GM12892 (cell line): Measurements from ENCODE around the gene FOXB1.
A peak's percentile ranks its signal among the peaks of the same experiment; 100 is the strongest.

Experiments used
- DNase-seq: peaks from one replicate; pipeline ENCODE4 v3.0.0; 2011; ENCODE audit not compliant: insufficient read length
- FAIRE-seq: peaks from 2 replicates; lab custom pipeline; 2011; peaks lifted over from hg19 to GRCh38; lab: Jason Lieb, UNC
- POLR2A ChIP-seq: IDR thresholded peaks from 2 replicates; pipeline ENCODE4 v1.6.1; 2011; ENCODE audit warnings: low read depth, low read length, control low read depth
- POLR2AphosphoS5 ChIP-seq: IDR thresholded peaks from 2 replicates; pipeline ENCODE4 v1.6.1; 2011; ENCODE audit warnings: low read depth, low read length, control low read depth
- TAF1 ChIP-seq: IDR thresholded peaks from 2 replicates; pipeline ENCODE4 v1.6.1; 2011; ENCODE audit warnings: low read depth, mild to moderate bottlenecking, control low read depth, low read length, borderline replicate concordance

The FOXB1 gene

DNA sequence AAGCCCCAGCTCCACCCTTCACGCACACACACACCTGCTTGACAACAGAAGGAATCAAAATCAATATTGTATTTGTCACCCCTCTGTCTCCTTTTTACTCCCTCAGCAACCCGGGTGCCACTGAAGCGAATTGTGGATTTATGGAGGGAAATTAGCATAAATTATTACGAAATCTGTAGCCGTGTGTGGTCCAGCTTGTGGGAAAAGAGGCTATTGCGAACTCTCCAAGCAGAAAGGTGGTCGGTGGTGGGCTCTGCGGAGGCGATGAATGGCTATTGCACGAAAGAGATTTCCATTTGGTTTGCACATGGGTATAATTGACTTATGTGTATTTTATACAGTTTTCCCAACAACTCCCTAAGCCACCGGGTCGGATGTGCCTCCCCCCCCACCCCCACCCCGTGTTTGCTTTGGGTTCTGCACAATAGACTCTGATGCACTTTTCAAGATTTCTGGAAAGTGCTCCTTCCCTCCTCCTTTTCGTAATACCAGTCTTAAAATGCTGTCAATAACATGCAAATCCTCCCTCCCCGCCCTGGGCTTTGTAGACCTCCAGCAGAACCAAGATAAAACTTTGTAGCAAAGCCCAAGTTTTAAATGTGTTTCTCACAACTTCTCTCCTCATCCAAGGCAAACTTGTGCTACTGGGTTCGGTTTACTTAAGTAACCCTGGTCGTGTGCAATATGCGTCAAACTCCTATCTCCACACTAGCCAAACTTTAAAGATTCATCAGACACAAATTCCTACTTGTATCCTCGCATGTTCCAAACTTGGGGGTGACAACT, 3.1 kb upstream of the FOXB1 start:
- TF ChIP-seq TAF1 = no peak
- TF ChIP-seq POLR2AphosphoS5 = no peak
- TF ChIP-seq POLR2A = no peak
- FAIRE-seq (no peak), DNase-seq (no peak)

DNA sequence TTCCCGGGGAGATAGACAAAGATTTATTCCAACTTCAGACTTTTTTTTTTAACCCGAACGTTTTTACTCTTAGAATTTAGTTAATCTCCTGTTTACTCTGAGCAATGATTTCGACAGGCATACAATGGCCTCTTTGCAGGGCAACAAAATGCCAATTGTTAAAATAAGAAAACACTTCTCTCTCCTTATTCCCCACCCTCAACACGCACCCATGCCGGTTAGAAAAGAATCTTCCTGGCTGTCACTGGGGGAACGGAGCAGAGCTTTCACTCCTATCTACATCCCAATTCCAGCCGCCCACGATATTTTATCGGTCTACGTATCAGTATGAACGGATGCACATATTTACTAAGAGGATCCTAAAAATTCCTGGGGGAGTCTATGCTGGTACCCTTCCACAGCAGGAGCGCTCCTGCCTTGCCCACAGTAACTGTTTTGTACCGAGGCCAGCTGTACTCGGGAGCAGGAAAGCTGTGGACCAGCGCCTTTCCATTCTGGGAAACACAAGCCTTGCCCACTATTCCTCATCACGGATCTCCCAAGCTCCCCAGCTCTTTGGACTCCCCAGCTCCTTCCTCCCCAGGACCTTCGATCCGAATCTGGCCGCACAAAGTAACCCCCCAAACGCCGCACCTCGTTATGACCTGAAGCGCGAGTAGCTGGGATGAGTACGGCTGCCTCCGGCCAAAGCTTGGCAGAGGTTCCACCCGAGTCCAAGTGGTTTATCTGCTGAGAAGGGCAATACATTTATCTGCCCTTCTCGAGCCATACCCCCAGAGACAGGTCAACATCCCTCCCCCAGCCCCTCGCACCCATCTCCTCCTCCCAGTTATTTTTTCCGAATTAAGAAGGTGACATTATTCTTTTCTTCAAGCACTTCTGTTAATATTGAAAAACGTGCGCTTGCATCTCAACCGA, 2.2 kb upstream of the FOXB1 start:
- FAIRE-seq (no peak), DNase-seq (no peak)
- no peak for TF ChIP-seq POLR2A
- TF ChIP-seq TAF1 = no peak
- no peak for TF ChIP-seq POLR2AphosphoS5

DNA sequence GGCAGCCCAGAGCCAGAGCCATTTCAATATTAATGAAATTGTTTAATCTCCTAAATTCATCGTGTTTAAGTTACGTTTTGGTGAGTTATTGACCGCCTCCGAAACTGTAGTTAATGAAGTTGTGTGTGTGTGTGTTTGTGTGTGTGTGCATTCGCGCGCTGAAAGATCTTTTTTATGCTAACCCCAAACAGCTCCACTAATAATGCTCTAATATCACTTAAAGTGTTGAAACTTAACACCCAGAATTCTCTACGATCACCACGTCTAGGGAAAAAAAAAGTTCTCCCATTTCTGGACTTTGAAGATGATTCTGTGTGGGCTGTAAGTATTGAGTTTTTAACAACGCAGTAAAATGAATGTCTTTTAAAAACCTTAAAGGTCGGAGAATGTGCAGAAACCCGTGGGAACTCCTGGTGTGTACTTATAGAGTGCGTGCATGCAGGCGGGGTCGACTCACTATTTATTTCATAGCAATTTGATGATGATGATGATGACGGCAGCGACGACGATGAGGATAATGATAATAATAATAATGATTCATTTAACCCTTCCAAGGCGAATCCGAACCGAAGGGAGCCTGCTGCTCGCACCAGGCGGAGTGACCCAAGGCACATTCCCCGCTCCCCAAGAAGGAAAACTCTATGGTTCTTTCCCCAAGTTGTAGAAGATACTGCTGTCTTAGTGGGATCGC, 1.4 kb upstream of the FOXB1 start:
- DNase-seq (no peak), FAIRE-seq (no peak)
- TF ChIP-seq POLR2AphosphoS5 = no peak
- TF ChIP-seq POLR2A = no peak
- no peak for TF ChIP-seq TAF1

DNA sequence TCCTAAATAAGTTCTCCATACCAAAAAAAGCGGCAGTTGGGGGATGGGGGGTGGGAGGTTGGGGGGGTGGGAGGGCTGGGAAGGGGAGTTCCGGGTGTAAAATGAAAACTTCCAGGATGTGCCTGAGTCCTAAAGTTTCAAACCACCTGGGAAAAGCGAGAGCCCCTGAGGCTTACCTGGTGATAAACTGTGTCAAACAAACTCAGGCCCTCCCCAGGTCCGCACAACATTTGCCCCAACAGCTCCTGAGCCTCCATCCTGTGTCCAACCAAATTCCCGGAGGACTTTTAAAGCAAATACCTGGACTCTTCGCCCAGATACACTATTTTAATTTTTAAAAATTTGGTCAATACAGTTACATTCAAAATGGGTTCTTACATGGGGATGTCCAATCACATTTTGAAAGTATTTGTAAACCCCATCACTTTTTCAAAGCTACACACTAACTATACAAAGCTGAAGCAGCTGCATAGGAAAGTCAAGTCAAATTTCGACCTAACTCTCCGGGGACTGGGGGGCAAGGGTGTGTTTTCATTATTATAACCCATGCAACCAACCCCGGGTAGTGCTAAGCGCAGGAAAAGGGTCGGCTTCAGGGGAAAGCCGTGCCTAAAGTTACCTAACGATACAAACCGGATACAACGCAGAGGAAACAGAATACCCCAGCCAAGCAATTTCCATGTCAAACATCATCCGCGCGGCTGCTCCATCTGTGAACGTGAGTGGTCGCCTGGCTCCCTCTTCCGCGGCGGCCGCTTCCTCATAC, 685 bp upstream of the FOXB1 start:
- FAIRE-seq = no peak
- TF ChIP-seq POLR2AphosphoS5 = no peak
- no peak for TF ChIP-seq TAF1
- no peak for DNase-seq

DNA sequence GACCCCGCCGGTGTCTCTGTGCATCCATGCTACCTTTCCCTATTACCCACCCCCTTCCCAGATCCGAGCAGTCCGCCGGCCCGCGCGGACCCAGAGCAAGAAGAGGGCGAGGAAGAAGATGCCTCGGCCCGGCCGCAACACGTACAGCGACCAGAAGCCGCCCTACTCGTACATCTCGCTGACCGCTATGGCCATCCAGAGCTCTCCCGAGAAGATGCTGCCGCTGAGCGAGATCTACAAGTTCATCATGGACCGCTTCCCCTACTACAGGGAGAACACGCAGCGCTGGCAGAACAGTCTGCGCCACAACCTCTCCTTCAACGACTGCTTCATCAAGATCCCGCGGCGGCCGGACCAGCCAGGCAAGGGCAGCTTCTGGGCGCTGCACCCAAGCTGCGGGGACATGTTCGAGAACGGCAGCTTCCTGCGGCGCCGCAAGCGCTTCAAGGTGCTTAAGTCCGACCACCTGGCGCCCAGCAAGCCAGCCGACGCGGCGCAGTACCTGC, 788 bp downstream of the FOXB1 start:
- DNase-seq = no peak
- no peak for FAIRE-seq
- TF ChIP-seq POLR2A = no peak
- no peak for TF ChIP-seq TAF1
- TF ChIP-seq POLR2AphosphoS5 = no peak

DNA sequence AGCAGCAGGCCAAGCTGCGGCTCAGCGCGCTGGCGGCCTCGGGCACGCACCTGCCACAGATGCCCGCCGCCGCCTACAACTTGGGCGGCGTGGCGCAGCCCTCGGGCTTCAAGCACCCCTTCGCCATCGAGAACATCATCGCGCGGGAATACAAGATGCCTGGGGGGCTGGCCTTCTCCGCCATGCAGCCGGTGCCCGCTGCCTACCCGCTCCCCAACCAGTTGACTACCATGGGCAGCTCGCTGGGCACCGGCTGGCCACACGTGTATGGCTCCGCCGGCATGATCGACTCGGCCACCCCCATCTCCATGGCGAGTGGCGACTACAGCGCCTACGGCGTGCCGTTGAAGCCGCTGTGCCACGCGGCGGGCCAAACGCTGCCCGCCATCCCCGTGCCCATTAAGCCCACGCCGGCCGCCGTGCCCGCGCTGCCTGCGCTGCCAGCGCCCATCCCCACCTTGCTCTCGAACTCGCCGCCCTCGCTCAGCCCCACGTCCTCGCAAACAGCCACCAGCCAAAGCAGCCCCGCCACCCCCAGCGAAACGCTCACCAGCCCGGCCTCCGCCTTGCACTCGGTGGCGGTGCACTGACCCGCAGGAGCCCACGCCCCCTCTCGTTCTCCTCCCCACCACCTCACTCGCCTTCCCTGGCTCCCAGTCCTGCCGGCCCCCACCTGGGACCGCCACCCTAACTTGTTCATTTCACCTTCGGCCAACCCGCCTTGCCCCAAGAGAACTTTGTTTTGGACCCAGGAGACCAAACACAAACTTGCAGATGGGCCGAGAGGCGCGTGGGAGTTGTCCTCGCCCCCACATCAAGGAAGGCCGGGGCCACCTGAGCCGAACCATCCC, 1.5 kb downstream of the FOXB1 start:
- FAIRE-seq = no peak
- no peak for TF ChIP-seq POLR2A
- no peak for TF ChIP-seq POLR2AphosphoS5
- no peak for TF ChIP-seq TAF1
- DNase-seq = no peak

DNA sequence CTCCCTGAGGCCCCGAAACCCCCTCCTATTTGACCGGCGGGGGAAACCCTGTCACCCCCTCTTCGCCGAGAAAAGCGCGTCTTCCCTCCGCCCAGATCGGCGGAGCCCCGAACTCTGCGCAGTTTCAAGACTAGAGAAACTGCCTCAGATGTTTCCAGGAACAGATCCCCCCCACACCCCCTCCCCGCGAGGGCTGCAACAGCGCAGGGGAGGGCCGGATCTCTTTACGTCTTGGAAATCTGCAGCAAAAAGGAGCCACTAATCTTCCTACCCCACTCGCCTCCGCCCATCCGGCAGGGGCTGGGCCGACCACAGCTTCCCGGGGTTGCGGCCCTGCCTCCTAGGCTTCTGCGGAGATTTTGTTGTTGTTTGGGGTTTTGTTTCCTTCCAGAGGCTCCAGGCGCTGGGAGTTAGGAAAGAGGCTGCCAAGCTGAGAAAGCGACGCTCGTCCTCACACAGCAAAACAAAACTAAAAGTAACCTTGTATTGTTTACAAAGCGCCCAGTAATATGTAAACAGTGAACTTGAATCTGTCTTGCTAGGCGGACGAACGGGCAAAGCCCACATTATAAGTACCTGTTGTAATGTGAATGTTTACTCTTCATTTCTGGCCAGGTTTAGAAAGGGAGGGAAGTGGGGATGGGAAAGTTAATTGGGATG, 2.2 kb downstream of the FOXB1 start:
- peak; percentile 44 for FAIRE-seq
- TF ChIP-seq POLR2A (no peak), TAF1 (no peak), POLR2AphosphoS5 (no peak)
- DNase-seq = no peak

DNA sequence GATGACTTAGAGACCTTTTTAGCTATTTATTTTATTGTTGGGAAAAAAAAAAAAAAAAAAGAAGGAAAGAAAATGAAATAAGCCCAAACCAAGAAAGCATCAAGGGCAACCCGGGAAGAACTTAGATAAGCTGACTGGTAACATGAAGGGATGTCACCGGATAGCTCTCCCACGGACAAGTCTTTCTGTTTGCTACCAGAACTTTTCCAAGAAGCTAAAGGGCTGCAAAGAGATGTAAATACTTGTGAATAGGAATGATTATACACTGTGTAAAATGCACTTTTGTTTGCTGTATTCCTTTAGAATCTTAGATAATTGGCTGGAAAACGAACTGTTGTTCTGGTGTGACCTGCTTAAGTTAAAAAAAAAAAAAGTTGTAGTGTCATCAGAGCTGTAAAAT, 2.8 kb downstream of the FOXB1 start:
- DNase-seq (no peak), FAIRE-seq (no peak)
- no peak for TF ChIP-seq POLR2AphosphoS5

DNA sequence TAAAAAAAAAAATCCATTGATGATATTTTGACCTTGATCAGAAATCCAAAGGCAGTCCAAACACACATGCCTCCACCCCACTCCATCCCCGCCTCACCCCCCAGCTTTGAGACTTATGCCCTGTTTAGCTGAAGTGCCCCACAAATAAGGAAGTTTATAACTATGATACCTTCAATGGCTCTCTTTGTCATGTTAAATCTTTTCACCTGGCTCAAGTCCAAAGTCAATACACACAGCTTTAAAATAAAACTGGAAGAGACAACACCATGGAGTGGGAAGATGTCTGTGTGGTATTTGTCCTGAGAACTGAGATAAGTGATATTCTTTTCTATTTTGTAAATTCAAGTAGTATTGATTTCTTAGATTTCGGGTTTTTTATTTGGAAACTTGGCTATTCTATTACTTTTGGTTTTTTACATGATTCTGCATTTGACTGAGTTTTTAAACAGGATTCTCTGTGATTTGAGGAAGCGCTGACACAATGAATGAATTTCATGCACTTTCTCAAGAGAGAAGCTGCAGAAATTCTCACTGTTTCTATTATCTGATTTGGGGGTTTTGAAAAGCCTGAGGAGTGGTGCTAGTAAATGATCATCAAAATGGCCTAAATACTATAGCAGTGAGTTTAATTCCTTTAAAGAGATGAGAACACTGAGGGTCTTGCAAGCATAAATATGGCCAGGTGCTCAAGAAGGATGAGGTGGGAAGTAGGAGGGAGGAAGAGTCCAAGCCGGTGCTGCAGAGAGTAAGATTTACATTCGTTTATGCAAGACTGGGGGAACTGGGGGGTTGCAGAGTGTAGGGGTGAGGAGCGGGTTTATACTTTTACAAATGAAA, 5.2 kb downstream of the FOXB1 start:
- no peak for DNase-seq
- TF ChIP-seq POLR2A (no peak), TAF1 (no peak), POLR2AphosphoS5 (no peak)
- FAIRE-seq = no peak
